Kidney epithelial cell (primary cell): ENCODE data around the gene DBNL. TPM values are rescaled to one million over a fixed set of nuclear protein-coding genes. Genes with fewer than 3 reads are reported as not detected.

Experiments
- DNase-seq: peaks from one replicate; pipeline ENCODE4 v3.0.0-alpha.2; 2010; ENCODE audit warnings: low read depth
- H3K27me3 ChIP-seq: 2 replicates; pipeline ENCODE4 v1.6.0; 2011; ENCODE audit warnings: low read length; ENCODE audit not compliant: control insufficient read depth, insufficient read depth
- H3K36me3 ChIP-seq: 2 replicates; pipeline ENCODE4 v1.5.1; 2011; ENCODE audit warnings: low read length; ENCODE audit not compliant: control insufficient read depth, insufficient read depth
- H3K4me3 ChIP-seq: 2 replicates; pipeline ENCODE4 v1.5.1; 2011; ENCODE audit warnings: low read depth, mild to moderate bottlenecking, control low read depth, low read length
- total RNA-seq: library from RNA; depleted of rRNA; stranded (reverse); fragments of >200 nt; gene quantifications from 2 replicates; pipeline ENCODE4 v1.2.3, GENCODE V29; 2015
- TF ChIP-seq, protein P1 (sequence below): IDR thresholded peaks from 2 replicates; pipeline ENCODE4 v1.5.1; 2011; ENCODE audit warnings: mild to moderate bottlenecking, moderate library complexity, low read length, control low read depth, inconsistent platforms; ENCODE audit not compliant: insufficient read depth, poor library complexity, severe bottlenecking

DBNL gene
- total RNA-seq, 1 donor from 2014 or later, result 120 TPM

GRCh38 chr7:44058759-44059218 is 14.3 kb downstream of the DBNL start:
- TF ChIP-seq, protein P1, sequence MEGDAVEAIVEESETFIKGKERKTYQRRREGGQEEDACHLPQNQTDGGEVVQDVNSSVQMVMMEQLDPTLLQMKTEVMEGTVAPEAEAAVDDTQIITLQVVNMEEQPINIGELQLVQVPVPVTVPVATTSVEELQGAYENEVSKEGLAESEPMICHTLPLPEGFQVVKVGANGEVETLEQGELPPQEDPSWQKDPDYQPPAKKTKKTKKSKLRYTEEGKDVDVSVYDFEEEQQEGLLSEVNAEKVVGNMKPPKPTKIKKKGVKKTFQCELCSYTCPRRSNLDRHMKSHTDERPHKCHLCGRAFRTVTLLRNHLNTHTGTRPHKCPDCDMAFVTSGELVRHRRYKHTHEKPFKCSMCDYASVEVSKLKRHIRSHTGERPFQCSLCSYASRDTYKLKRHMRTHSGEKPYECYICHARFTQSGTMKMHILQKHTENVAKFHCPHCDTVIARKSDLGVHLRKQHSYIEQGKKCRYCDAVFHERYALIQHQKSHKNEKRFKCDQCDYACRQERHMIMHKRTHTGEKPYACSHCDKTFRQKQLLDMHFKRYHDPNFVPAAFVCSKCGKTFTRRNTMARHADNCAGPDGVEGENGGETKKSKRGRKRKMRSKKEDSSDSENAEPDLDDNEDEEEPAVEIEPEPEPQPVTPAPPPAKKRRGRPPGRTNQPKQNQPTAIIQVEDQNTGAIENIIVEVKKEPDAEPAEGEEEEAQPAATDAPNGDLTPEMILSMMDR, result no peak
- peaks cover 2% of the 10 kb centered on the region for H3K36me3 ChIP-seq

DNA sequence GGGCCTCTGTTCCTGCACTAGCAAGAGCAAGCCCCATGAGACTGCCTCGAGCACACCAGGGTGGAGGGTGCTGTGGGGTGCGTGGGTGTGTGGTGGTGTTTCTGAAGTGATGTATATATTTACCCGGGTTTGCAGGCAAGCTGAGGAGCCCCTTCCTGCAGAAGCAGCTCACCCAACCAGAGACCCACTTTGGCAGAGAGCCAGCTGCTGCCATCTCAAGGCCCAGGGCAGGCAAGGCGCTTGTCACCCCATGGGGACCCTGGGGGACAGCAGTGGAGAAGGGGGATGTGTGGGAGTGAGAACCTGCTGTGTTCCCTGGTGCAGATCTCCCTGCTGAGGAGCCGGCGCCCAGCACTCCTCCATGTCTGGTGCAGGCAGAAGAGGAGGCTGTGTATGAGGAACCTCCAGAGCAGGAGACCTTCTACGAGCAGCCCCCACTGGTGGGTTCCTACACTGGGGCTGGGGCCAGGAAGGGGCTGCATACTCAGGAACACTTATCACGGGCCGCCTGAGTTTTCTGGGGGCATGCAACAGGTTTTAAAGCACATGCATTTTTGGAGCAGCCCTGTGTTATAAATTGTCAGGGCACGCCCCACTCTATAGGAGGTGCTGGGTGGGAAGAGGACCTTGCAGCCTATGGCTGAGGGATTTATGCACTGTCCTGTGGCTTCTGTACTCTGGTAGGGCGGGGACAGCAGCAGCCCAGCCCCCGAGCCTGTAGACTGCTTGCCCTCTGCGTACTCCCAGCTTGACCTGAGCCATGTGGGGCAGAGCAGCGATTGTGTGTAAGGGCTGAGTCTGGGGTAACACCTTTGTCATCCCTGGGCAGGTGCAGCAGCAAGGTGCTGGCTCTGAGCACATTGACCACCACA is 15.0 kb downstream of the DBNL start:
- no peak for DNase-seq
- H3K4me3 ChIP-seq, result no peak overlapping the region
- H3K27me3 ChIP-seq, result peaks cover 9% of the 10 kb centered on the region

More at GRCh38 chr7:44058759-44059218, 14.3 kb downstream of the DBNL start:
- DNase-seq, result no peak
- H3K27me3 ChIP-seq, result peaks cover 3% of the 10 kb centered on the region
- no peak overlapping the region for H3K4me3 ChIP-seq

GRCh38 chr7:44060091-44060947 is 15.8 kb downstream of the DBNL start:
- TF ChIP-seq, protein P1, result no peak
- Histone ChIP-seq H3K36me3 (peaks cover 2% of the 10 kb centered on the region), H3K27me3 (peaks cover 17% of the 10 kb centered on the region), H3K4me3 (no peak overlapping the region)
- DNase-seq, result no peak

More for the DNA sequence above, 15.0 kb downstream of the DBNL start:
- peaks cover 2% of the 10 kb centered on the region for H3K36me3 ChIP-seq
- TF ChIP-seq, protein P1, result no peak

- peaks cover 25% of the 10 kb centered on the region for H3K27me3 ChIP-seq
- peaks cover 2% of the 10 kb centered on the region for H3K36me3 ChIP-seq
- no peak for DNase-seq
- H3K4me3 ChIP-seq, result no peak overlapping the region
- TF ChIP-seq, protein P1, result no peak
These were observed 16.6 kb downstream of the DBNL start for GRCh38 chr7:44060948-44061644.

DNA sequence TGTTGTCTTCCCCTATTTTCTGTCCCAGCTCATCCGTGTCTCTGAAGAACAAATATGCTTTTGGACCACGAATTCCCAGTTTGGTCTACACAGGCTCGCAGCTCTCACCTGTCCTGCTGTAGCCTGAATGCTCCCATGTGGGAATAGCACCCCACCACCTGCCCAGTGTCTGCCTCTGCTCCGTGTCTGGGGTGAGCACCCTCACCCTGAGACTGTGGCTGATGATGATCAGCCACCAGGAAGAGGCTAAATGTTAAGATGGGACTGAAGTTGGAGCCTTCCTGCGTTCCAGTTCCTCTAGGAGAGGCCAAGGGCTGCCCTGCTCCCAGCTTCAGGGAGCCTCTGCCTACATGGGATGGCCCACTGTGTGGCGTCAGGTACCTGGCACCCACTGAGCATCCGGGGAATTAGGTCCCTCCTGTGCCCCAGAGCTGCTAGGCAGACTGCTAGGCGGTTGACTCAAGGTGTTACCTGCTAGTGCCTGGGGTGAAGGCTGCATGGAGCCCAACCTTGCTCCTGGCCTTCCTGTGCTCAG is 17.2 kb downstream of the DBNL start:
- no peaks in the 10 kb centered on the region for H3K36me3 ChIP-seq

More for the DNA sequence above, 17.2 kb downstream of the DBNL start:
- no peak overlapping the region for H3K4me3 ChIP-seq
- DNase-seq, result no peak
- TF ChIP-seq, protein P1, result no peak
- H3K27me3 ChIP-seq, result peaks cover 30% of the 10 kb centered on the region
